ENCODE data around the gene KLRC3.

Gene KLRC3

DNA sequence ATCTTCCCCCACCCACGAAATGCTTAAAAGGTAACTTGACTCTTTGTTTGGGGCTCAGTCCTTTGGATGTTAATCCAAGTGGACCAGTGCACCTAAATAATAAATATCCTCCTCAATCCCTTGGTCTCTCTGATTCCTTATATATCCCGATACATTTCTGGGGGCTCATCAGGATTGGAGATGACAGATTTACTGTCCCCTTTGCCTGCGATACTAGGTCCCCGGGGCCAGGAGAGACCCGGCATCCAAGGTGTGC, 56.8 kb downstream of the KLRC3 start:
- Histone ChIP-seq H3K79me2 (ENCODE audit: control insufficient read depth, low read length) (no peaks in the 10 kb centered on the region), H3F3A (ENCODE audit: control insufficient read depth, insufficient read depth) (no peaks in the 10 kb centered on the region), H4K20me1 (ENCODE audit: control insufficient read depth, insufficient read depth, low read depth, low read length) (no peaks in the 10 kb centered on the region), H3K27me3 (ENCODE audit: control insufficient read depth, low read length) (no peaks in the 10 kb centered on the region), H3K9me3 (ENCODE audit: control insufficient read depth, insufficient read depth, low read length) (peaks cover 10% of the 10 kb centered on the region; the same call in 1 of the 2 replicates), H3K4me1 (ENCODE audit: control insufficient read depth, low read length) (peaks cover 18% of the 10 kb centered on the region), H3K4me2 (ENCODE audit: low read length) (no peak overlapping the region), H3K27ac (ENCODE audit: low read depth, low read length) (no peak overlapping the region), H3K9me2 (replicated peaks; ENCODE audit: control insufficient read depth, low read length) (no peaks in the 10 kb centered on the region), H3K36me3 (ENCODE audit: control insufficient read depth, low read length) (no peaks in the 10 kb centered on the region), H3K4me3 (ENCODE audit: low read length) (no peak overlapping the region)
- TF ChIP-seq EZH2phosphoT487 (IDR thresholded peaks at IDR 0.05; ENCODE audit: borderline replicate concordance, low read length) = no peak
- TF ChIP-seq, protein P1, sequence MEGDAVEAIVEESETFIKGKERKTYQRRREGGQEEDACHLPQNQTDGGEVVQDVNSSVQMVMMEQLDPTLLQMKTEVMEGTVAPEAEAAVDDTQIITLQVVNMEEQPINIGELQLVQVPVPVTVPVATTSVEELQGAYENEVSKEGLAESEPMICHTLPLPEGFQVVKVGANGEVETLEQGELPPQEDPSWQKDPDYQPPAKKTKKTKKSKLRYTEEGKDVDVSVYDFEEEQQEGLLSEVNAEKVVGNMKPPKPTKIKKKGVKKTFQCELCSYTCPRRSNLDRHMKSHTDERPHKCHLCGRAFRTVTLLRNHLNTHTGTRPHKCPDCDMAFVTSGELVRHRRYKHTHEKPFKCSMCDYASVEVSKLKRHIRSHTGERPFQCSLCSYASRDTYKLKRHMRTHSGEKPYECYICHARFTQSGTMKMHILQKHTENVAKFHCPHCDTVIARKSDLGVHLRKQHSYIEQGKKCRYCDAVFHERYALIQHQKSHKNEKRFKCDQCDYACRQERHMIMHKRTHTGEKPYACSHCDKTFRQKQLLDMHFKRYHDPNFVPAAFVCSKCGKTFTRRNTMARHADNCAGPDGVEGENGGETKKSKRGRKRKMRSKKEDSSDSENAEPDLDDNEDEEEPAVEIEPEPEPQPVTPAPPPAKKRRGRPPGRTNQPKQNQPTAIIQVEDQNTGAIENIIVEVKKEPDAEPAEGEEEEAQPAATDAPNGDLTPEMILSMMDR (IDR thresholded peaks at IDR 0.05; ENCODE audit: low read depth, low read length, poor library complexity, severe bottlenecking) = no peak

DNA sequence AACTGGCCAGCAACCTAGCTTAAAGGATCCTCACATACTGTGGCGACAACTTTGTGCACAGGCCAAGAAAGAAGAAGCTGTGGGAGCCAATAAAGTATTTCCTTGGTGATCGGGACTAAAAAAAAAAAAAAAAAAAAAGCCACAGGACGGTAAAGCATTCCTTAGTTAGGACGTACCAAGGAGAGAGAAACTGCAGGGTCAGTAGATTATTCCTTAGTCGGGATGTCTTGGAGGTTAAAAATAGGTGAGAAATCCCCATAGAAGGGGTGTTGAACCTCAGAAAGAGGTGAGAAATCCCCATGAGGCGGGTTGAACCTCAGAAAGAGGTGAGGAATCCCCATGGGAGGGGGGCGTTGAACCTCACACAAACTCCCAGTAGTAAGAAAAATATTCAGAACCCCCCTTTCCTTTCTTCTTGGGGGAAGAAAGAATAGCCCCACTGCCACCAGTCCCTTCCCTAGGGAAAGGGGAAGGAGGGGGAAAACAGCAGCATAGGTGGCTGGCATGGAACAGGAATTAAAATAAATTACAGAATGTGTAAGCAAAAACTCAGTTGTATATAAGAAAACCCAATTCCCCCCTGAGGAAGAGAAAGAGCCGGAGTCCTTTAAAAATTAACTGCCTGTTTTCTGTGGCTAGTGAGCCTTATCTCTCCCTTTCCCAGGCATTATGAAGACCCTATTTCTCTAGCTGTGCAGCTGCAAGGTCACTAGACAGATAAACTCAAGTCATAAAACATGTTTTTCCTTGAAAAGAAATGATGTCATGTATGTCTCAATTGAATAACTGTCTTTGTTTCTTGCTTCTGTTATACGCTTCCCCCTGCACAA, 57.4 kb downstream of the KLRC3 start:
- TF ChIP-seq EZH2phosphoT487 (IDR thresholded peaks at IDR 0.05; ENCODE audit: borderline replicate concordance, low read length) = no peak
- TF ChIP-seq, protein P1 (IDR thresholded peaks at IDR 0.05; ENCODE audit: low read depth, low read length, poor library complexity, severe bottlenecking) = no peak
- no peaks in the 10 kb centered on the region for H3K9me2 ChIP-seq (replicated peaks; ENCODE audit: control insufficient read depth, low read length)
- peaks cover 18% of the 10 kb centered on the region for H3K4me1 ChIP-seq (ENCODE audit: control insufficient read depth, low read length)
- no peaks in the 10 kb centered on the region for H3K27me3 ChIP-seq (ENCODE audit: control insufficient read depth, low read length)
- no peak overlapping the region for H3K4me3 ChIP-seq (ENCODE audit: low read length)
- no peaks in the 10 kb centered on the region for H3F3A ChIP-seq (ENCODE audit: control insufficient read depth, insufficient read depth)
- no peaks in the 10 kb centered on the region for H3K79me2 ChIP-seq (ENCODE audit: control insufficient read depth, low read length)
- H3K27ac ChIP-seq (ENCODE audit: low read depth, low read length) = no peak overlapping the region
- H3K4me2 ChIP-seq (ENCODE audit: low read length) = no peak overlapping the region
- no peaks in the 10 kb centered on the region for H3K36me3 ChIP-seq (ENCODE audit: control insufficient read depth, low read length)
- H3K9me3 ChIP-seq (ENCODE audit: control insufficient read depth, insufficient read depth, low read length) = peaks cover 5% of the 10 kb centered on the region; the same call in 1 of the 2 replicates
- H4K20me1 ChIP-seq (ENCODE audit: control insufficient read depth, insufficient read depth, low read depth, low read length) = no peaks in the 10 kb centered on the region

DNA sequence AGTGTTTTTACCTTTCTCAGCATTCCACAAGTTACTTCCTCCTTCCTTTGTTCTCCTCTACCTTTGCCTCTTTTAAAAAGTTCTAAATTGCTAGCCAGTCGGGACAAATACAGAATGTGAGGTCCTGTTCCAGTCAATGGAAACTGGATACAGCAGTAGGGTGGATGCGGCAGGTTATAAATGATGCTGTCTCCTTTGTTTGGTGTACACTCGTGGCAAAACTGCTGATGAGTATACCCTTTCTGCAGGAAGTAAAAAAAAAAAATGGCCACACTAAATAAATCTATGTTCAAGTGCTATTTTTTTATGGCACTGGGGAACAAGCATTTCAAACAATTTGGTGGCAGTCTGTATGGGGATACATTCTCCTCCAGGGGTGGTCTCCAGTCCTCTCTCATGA, 58.1 kb downstream of the KLRC3 start:
- Histone ChIP-seq H3K79me2 (ENCODE audit: control insufficient read depth, low read length) (no peaks in the 10 kb centered on the region), H3K4me3 (ENCODE audit: low read length) (no peak overlapping the region), H3K36me3 (ENCODE audit: control insufficient read depth, low read length) (no peaks in the 10 kb centered on the region), H3K9me2 (replicated peaks; ENCODE audit: control insufficient read depth, low read length) (no peaks in the 10 kb centered on the region), H3K27me3 (ENCODE audit: control insufficient read depth, low read length) (no peaks in the 10 kb centered on the region), H3K4me2 (ENCODE audit: low read length) (no peak overlapping the region), H3K27ac (ENCODE audit: low read depth, low read length) (no peak overlapping the region), H3K4me1 (ENCODE audit: control insufficient read depth, low read length) (peaks cover 18% of the 10 kb centered on the region), H4K20me1 (ENCODE audit: control insufficient read depth, insufficient read depth, low read depth, low read length) (no peaks in the 10 kb centered on the region), H3F3A (ENCODE audit: control insufficient read depth, insufficient read depth) (no peaks in the 10 kb centered on the region), H3K9me3 (ENCODE audit: control insufficient read depth, insufficient read depth, low read length) (peaks cover 3% of the 10 kb centered on the region; the same call in 1 of the 2 replicates)
- TF ChIP-seq EZH2phosphoT487 (IDR thresholded peaks at IDR 0.05; ENCODE audit: borderline replicate concordance, low read length) = no peak
- TF ChIP-seq, protein P1 (IDR thresholded peaks at IDR 0.05; ENCODE audit: low read depth, low read length, poor library complexity, severe bottlenecking) = no peak
